Measurements from ENCODE around the gene TWF2.

DNA sequence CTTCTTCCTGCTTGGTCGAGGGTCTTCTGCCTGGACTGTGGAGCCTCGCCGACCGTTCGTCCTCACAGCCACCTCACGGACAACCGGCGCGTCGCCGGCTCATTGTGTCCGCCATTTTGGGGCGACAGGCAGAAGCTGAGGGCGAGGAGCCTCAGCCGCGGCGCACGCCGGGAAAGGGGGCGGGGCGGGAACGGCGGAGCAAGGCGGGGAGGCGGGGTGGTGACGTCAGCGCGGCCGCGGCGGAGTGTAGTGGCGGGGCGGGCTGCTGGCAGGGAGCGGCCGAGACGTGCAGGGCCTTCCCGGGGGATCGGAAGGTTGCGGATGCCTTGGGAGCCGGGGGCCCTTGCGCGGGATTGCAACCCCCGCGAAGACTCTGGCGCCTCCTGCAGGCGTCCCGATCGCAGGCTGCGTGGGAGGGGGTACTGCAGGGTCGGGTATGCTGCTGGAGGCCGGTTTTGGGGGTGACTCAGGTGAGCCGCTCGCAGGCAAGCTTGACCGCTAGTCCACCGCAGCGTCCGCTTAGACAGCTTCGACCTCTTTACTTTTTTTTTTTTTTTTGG lies 39.6 kb upstream of the TWF2 start, which contains the start of gene WDR82:
- no peak for TF ChIP-seq SREBF1 (IDR thresholded peaks at IDR 0.05; ENCODE audit: low read length)
- no peak for TF ChIP-seq FOS (IDR thresholded peaks at IDR 0.05; ENCODE audit: borderline replicate concordance, extremely low read depth, insufficient read length)
- no peak for TF ChIP-seq ZNF274 (IDR thresholded peaks at IDR 0.05; ENCODE audit: insufficient read depth, insufficient read length)
- TF ChIP-seq SUZ12 (IDR thresholded peaks at IDR 0.05; ENCODE audit: unreplicated experiment) = no peak
- TF ChIP-seq POLR2A (IDR thresholded peaks at IDR 0.05; ENCODE audit: low read depth, low read length) = peak; percentile 100
- TF ChIP-seq EZH2 (IDR thresholded peaks at IDR 0.05; ENCODE audit: borderline replicate concordance, control insufficient read depth, low read depth, low read length) = no peak
- peak; percentile 33 to 46 (median 43); a peak in 5 of 6 replicates for TF ChIP-seq CTCF (IDR thresholded peaks at IDR 0.05 in 2 of 3, conservative IDR thresholded peaks at IDR 0.05 in 1 of 3; ENCODE audit: control insufficient read depth in 2 of 3, extremely low read depth in 1 of 3, insufficient read depth in 1 of 3, low read depth in 3 of 3, low read length in 3 of 3)
- peak; percentile 75; the same call in 1 of the 2 replicates for TF ChIP-seq NBN (IDR thresholded peaks at IDR 0.05)
- TF ChIP-seq TARDBP (IDR thresholded peaks at IDR 0.05; ENCODE audit: borderline replicate concordance) = no peak
- TF ChIP-seq RCOR1 (conservative IDR thresholded peaks at IDR 0.05; ENCODE audit: low read depth, low read length) = no peak
- no peak for TF ChIP-seq SREBF2 (IDR thresholded peaks at IDR 0.05; ENCODE audit: low read length)
- no peak for TF ChIP-seq EP300 (IDR thresholded peaks at IDR 0.05; ENCODE audit: borderline replicate concordance in 1 of 2, control insufficient read depth in 1 of 2, low read depth in 2 of 2, low read length in 2 of 2)
- 0 out of 2 replicates have a peak, but pooled peaks have one; percentile 39 for TF ChIP-seq NR2C1 (IDR thresholded peaks at IDR 0.05)
- no peak for TF ChIP-seq REST (IDR thresholded peaks at IDR 0.05; ENCODE audit: low read depth, low read length)

Measured in GM12878 (cell line).